T-helper 17 cell (primary cell): ENCODE results near the gene ATXN7L1. TPM values are rescaled to one million over a fixed set of nuclear protein-coding genes. Genes with fewer than 3 reads are reported as not detected.

ENCODE experiments used
- ATAC-seq: fragments of 150-1000 bp; cut with Tn5 transposase; 2 replicates; pipeline ENCODE4 v1.10.0; 2021; ENCODE audit warnings: mild to moderate bottlenecking, moderate library complexity
- DNase-seq, 3 donors: peaks; one replicate each; pipeline versions ENCODE4 v3.0.0 to v3.0.0-alpha.2; 2020 to 2021
- H3K9me3 ChIP-seq: one replicate; pipeline ENCODE4 v1.7.0; 2013; ENCODE audit warnings: low read length, mild to moderate bottlenecking; ENCODE audit not compliant: control insufficient read depth, poor library complexity, severe bottlenecking
- H3K27ac Mint-ChIP-seq: one replicate; pipeline ENCODE4 v1.8.0; 2022; ENCODE audit warnings: mild to moderate bottlenecking, moderate library complexity, mixed read lengths
- H3K27me3 Mint-ChIP-seq: one replicate; pipeline ENCODE4 v1.8.0; 2022; ENCODE audit warnings: mixed read lengths
- H3K36me3 Mint-ChIP-seq: one replicate; pipeline ENCODE4 v1.8.0; 2022; ENCODE audit warnings: low read depth, mixed read lengths
- H3K4me1 Mint-ChIP-seq: one replicate; pipeline ENCODE4 v1.8.0; 2022; ENCODE audit warnings: mild to moderate bottlenecking, mixed read lengths
- H3K4me3 Mint-ChIP-seq: one replicate; pipeline ENCODE4 v1.8.0; 2022; ENCODE audit warnings: mild to moderate bottlenecking, moderate library complexity, mixed read lengths
- total RNA-seq, 4 donors: library from RNA in 2 of 4; stranded (reverse) in 2 of 4; gene quantifications; one replicate each; pipeline ENCODE4 v1.2.3 and lab custom pipeline; 2022 to 2026

ATXN7L1 gene
- total RNA-seq, 2 donors from 2014 or later, result 36.6 to 45.7 TPM

DNA sequence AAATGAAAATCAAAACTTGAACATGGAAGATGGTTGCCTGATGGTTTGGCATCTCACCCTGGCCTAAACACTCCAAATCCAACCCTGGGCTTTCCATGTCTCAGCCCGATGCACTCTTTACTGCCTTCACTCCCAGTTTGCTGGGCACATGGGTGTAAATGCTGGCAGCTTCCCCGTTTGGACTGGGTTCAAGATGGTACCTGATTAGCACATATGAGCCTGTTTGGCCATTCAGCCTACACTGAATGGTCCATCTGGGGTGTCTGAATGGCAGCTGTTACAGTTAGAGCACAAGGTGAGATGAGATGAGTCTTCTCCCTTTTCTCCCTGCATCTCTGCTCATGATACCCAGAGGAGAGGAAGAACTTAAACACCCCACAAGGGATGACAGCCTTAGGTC is 37.1 kb downstream of the ATXN7L1 start:
- H3K9me3 ChIP-seq, result no peaks in the 10 kb centered on the region
- no peak overlapping the region for H3K27ac Mint-ChIP-seq
- no peaks in the 10 kb centered on the region for H3K27me3 Mint-ChIP-seq
- ATAC-seq, result no peak
- no peak for DNase-seq
- peaks cover 3% of the 10 kb centered on the region for H3K36me3 Mint-ChIP-seq
- peaks cover 8% of the 10 kb centered on the region for H3K4me1 Mint-ChIP-seq
- no peak overlapping the region for H3K4me3 Mint-ChIP-seq

DNA sequence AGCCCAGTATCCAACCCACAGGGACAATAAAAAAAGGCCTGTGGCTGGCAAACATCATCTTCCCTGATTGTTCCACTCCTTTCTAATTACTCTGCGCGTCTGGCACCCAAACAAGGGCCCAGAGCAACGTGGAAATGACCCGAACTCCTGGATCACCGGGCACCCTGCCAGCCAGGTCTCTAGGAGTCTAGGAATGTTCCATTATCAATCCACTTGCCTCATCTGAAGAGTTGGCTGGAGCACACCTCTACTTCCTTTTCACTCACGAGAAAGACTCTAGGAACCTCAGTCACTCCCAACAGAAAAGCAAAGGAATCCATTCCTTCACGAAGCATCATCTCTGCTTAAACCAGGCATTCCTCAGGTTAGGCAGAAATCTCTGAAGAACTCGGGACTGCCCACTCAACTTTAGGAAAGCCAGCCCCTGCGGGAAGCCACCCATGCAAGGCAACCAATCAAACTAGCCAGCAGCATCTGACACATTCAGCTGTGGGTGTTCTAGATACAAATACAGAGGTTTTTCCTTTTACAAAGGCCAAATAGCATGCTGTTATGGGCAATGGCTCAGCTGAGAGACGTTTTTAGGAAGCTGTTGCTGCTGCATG is 37.7 kb downstream of the ATXN7L1 start:
- H3K27me3 Mint-ChIP-seq, result no peaks in the 10 kb centered on the region
- no peaks in the 10 kb centered on the region for H3K9me3 ChIP-seq
- DNase-seq, result no peak
- no peak overlapping the region for H3K27ac Mint-ChIP-seq
- ATAC-seq, result no peak
- H3K4me3 Mint-ChIP-seq, result no peak overlapping the region
- peaks cover 8% of the 10 kb centered on the region for H3K4me1 Mint-ChIP-seq
- H3K36me3 Mint-ChIP-seq, result no peaks in the 10 kb centered on the region

DNA sequence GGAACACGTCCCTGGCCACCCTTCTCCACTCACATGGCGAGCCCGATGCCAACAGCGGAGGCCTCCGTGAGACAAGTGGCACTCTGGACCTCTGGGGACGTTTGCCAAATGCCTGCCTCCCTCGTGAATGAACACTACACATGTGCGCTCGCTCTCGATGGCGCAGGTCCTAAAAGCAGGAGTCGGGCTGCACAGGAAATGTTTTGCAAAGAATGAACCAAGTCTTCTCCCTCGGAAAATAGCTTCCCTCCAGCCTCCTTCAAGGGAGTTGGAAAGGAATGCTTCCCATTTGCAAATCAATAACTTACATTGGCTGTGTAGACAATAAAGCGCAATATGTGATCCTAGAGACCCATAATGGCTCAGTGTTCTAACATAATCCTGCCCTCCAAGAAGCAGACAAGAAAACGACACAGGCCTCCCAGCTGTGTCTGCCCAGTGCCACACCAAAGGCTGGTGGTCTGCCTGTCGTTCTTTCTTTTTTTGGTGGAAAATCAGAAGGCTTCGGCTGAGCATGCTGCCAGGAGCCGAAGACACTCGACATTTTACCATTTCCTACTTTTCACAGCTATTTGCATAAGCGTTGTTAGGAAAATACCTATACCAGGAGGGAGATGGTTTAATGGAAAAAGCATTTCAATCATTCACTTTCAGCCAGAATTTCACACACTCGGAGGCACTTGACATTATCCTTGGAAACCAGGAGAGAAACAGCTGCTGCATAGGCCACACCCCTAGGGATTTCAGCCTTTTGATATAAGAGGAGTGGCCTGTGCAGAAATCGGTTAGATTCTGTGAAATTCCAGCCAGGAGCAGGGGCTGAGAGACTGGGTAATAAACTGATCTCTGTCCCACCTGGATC is 38.4 kb downstream of the ATXN7L1 start:
- no peaks in the 10 kb centered on the region for H3K9me3 ChIP-seq
- peaks cover 11% of the 10 kb centered on the region for H3K4me1 Mint-ChIP-seq
- H3K27me3 Mint-ChIP-seq, result no peaks in the 10 kb centered on the region
- H3K36me3 Mint-ChIP-seq, result no peaks in the 10 kb centered on the region
- no peak overlapping the region for H3K27ac Mint-ChIP-seq
- H3K4me3 Mint-ChIP-seq, result no peak overlapping the region
- no peak for ATAC-seq
- DNase-seq, result no peak

DNA sequence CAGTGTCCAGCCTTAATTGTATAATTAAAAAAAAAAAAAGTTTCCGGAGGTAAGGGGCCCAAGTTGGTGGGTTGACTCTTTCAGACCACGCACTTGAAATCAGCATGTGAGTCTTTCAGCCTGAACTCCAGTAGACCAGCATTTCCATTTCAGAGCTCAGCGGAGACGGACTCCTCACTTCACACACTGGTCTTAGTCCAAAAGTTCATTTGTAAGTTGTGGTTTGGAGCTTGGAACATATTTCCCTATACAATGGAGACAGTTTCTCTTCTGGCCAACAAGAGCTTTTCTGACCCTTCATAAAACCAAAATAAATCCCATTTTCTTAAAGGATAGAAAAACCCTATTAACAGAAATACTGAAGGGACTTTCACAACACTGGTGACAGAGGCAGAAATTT is 41.0 kb downstream of the ATXN7L1 start:
- ATAC-seq (no peak), DNase-seq (no peak)
- Mint-ChIP-seq H3K36me3 (no peaks in the 10 kb centered on the region), H3K4me1 (peaks cover 17% of the 10 kb centered on the region), H3K4me3 (no peak overlapping the region), H3K27me3 (no peaks in the 10 kb centered on the region), H3K27ac (no peak overlapping the region)
- no peaks in the 10 kb centered on the region for H3K9me3 ChIP-seq

DNA sequence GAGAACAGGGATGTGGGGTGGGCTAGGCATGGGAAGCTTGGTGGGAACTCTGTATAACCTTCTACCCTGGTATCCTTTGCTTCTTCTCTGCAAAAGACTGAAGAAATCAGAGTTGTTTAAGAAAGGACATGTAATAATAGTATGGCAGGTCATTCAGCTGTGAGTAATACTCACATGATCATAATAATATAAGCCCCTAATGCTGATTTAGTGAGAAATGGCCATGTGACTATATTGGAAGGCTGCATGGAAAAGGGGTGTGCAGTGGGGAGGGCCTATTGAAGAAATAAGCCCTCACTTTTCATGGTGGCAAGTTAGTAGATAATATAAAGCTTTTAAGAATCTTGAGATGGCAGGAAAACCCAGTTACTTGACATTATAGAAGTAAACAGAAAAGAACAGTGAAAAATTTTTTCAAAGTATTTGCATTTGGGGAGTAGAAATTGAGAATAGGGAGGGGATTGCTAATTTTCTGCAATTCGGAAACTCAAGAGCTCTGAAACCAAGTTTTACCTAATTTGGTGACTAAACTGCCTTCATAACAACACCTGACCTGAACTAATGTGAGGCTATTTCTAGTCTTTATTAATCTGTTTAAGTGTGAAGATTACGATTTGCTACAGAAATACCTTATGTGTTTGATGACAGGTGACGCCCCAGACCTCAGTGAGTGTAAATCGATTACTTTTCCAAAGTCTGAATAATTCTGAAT is 44.4 kb downstream of the ATXN7L1 start:
- H3K4me3 Mint-ChIP-seq, result peak overlapping the region; percentile 19
- peak overlapping the region; percentile 68 for H3K27ac Mint-ChIP-seq
- H3K9me3 ChIP-seq, result no peaks in the 10 kb centered on the region
- DNase-seq (no peak), ATAC-seq (no peak)
- peaks cover 13% of the 10 kb centered on the region for H3K4me1 Mint-ChIP-seq
- H3K27me3 Mint-ChIP-seq, result no peaks in the 10 kb centered on the region
- H3K36me3 Mint-ChIP-seq, result no peaks in the 10 kb centered on the region

DNA sequence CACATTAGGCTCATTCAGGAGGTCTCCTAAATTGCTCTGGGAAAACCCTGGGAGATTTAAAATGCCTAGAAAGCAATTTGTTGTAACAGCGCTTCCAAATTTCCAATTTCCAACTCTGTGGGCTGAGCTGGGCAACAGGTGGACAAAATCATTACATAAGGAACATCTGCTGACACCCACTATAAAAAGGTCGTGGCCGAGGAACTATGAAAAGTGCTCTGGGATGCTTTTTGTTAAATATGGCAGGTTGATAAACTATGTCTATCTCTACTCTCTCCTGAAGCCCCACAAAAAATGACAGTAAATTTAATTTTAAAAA is 45.1 kb downstream of the ATXN7L1 start:
- H3K9me3 ChIP-seq, result no peaks in the 10 kb centered on the region
- Mint-ChIP-seq H3K4me1 (peaks cover 13% of the 10 kb centered on the region), H3K4me3 (no peak overlapping the region), H3K27me3 (no peaks in the 10 kb centered on the region), H3K27ac (no peak overlapping the region), H3K36me3 (no peaks in the 10 kb centered on the region)
- no peak for DNase-seq
- no peak for ATAC-seq

DNA sequence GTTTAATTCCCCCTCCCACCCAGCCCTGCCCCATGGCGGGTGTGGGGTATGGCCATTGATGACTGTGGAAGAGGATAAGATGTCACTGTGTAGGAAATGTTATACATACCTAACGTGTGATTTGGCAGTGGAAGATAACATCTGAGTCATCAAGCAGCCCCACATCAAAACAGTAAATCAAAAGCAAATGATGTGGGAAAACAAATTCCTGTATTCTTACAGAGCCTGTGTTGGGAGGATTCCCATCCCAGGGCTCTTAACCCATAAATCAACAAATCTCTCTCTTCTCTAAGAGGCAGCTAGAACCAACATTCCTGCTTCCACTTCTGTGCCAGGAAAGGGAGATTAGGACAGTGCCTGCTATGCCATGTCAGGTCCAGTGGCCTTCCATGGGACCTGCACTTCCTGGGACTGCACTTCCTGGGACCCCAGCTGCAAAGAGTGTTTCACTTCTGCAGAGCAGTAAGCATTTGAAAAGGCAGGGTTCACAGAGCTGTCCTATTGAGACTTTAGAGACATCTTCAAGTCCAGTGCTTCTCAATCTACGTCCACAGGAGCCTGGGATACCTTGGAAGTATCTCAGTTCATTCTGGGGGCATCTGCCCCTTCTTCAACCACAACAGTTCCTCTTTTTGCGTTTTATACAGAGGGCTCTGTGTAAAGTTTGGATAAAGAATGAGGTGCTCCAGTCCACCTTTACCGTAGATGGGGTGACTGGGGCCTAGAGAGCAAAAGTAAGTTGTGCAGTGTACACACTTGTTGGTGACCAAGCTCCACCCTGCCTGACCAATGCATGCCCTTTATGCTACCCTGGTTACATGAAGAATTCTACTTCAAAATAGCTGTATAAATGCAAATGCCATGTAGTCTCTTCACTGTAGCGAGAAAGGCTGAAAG is 45.7 kb downstream of the ATXN7L1 start:
- H3K36me3 Mint-ChIP-seq, result no peaks in the 10 kb centered on the region
- no peaks in the 10 kb centered on the region for H3K27me3 Mint-ChIP-seq
- H3K9me3 ChIP-seq, result no peaks in the 10 kb centered on the region
- H3K4me1 Mint-ChIP-seq, result peaks cover 13% of the 10 kb centered on the region
- H3K4me3 Mint-ChIP-seq, result no peak overlapping the region
- no peak for DNase-seq
- no peak overlapping the region for H3K27ac Mint-ChIP-seq
- ATAC-seq, result no peak

DNA sequence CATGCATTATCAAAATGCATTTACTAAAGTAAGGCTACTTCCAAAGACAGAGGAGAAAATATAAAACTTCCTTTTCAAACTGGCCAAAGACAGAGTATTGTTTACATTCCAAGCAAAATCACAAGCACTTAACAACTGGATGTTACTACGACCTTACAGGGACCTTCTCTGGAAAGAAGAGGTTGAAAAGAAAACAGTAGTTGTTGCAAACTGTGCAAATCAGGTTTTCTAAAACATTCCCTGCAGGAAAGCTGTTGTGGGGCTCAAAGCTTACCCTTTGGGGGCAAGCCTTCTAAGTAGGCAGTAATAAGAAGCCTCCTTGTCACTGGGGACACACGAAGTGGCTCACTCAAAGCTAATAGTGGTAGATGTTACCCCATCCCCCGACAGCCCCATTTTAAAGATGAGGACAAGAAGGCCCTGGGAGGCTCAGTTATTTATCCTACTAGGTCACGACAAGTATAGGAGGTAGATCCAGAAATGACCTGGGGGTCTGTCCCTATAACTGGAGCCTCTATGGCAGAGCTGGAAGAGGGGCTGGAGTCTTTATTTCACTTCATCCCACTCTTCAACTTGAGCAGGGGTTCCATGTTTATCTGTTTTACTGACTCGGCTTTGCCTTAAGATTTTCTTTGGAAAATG is 46.6 kb downstream of the ATXN7L1 start:
- Mint-ChIP-seq H3K4me1 (peaks cover 13% of the 10 kb centered on the region), H3K4me3 (no peak overlapping the region), H3K27me3 (no peaks in the 10 kb centered on the region), H3K27ac (no peak overlapping the region), H3K36me3 (no peaks in the 10 kb centered on the region)
- DNase-seq, result no peak
- no peaks in the 10 kb centered on the region for H3K9me3 ChIP-seq
- no peak for ATAC-seq

DNA sequence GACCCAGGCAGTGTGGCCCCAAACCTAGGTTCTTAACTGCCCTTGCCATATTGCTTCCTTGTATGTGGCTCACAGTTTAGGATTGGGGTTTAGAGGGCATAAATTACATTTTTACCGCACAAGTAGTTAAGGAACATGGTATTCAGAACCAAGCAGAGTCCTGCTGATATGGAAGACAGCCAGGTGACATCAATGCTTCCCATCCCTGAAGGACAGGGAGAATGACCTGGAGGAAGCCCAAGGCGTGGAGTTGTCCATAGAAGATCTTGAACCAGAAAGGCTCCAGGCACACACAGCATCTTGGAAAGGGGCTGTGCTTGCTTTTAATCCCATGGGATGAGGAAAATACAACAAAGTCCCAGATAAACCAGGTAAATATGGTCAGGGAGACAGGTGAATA is 48.3 kb downstream of the ATXN7L1 start:
- no peaks in the 10 kb centered on the region for H3K9me3 ChIP-seq
- Mint-ChIP-seq H3K4me1 (peaks cover 14% of the 10 kb centered on the region), H3K36me3 (no peaks in the 10 kb centered on the region), H3K27me3 (no peaks in the 10 kb centered on the region), H3K4me3 (no peak overlapping the region), H3K27ac (no peak overlapping the region)
- no peak for DNase-seq
- ATAC-seq, result no peak

DNA sequence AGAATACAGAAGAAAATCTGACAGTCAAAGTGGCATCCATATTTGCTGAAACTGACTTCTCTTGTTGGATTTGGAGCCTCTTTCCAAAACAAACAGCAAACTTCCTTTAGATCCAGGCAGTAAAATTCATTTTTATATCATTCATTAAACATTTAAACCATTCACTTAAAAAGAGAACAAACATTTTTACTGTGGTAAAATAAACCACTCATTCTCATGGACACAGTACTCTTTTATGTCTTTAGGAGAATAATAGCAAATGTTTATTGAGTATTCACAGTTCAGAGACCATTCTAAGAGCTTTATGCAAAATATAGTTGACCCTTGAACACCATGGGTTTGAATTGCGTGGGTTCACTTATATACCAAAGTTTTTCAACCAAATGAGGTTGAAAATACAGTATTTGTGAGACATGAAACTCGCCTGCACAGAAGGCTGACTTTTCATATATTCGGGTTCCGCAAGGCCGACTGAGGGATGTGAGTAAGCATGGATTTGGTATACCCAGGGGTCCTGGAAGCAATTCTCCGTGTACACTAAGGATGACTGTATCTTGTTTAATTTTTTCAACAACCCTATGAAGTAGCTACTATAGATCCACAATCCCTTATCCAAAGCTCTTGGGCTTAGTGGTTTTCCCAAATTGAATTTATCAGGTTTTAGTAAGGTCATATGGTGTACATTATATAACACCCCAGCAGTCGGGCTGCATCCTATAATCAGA is 49.1 kb downstream of the ATXN7L1 start:
- DNase-seq (no peak), ATAC-seq (no peak)
- Mint-ChIP-seq H3K27me3 (no peaks in the 10 kb centered on the region), H3K36me3 (no peaks in the 10 kb centered on the region), H3K4me1 (peaks cover 7% of the 10 kb centered on the region), H3K27ac (no peak overlapping the region), H3K4me3 (no peak overlapping the region)
- H3K9me3 ChIP-seq, result no peaks in the 10 kb centered on the region

DNA sequence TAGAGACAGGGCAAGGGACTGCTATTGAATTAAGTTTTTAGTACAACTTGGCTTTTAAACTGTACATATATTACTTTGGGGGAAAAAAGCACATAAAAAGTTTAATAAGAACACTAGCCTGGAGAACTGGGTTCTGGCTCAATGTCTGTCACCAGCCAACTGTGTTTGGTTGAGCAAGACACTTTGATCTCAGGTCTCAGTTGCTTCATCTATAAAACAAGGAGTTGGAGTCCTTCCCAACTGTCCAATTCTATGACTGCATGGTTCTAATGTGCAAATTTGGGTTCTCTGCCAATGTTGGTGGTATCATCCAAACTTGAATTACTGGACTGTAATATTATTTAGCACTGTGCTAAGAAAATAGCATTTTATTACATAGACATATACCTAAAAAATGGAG is 50.3 kb downstream of the ATXN7L1 start:
- no peak for ATAC-seq
- no peaks in the 10 kb centered on the region for H3K36me3 Mint-ChIP-seq

DNA sequence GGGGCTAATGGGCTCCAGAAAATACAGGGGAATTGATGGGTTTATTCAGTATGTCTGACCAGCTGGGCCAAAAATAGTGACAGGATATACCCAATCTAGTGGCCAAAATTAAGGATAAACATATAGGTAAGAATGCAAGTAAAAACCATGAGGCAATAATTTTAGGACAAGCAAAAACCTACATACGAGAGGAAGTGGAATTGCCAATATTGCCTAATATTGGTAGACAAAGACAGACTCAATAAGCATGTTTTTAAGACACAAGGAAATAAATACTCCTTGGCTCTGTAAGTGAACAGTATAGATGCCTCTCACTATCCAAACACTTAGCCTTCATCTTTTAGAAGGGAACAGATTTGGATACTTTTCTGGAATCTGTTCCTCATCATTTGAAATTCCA is 51.0 kb downstream of the ATXN7L1 start:
- peaks cover 4% of the 10 kb centered on the region for H3K4me1 Mint-ChIP-seq
- no peak overlapping the region for H3K27ac Mint-ChIP-seq
- ATAC-seq, result no peak
- H3K4me3 Mint-ChIP-seq, result no peak overlapping the region
- no peak for DNase-seq
- no peaks in the 10 kb centered on the region for H3K27me3 Mint-ChIP-seq
- no peaks in the 10 kb centered on the region for H3K9me3 ChIP-seq
- no peaks in the 10 kb centered on the region for H3K36me3 Mint-ChIP-seq

More for the DNA sequence above, 50.3 kb downstream of the ATXN7L1 start:
- H3K27ac Mint-ChIP-seq, result no peak overlapping the region
- H3K9me3 ChIP-seq, result no peaks in the 10 kb centered on the region
- no peaks in the 10 kb centered on the region for H3K27me3 Mint-ChIP-seq
- peaks cover 4% of the 10 kb centered on the region for H3K4me1 Mint-ChIP-seq
- no peak for DNase-seq
- no peak overlapping the region for H3K4me3 Mint-ChIP-seq
